Bronchial epithelial cell (primary cell): ENCODE measurements around the gene GLE1. TPM values are rescaled to one million over a fixed set of nuclear protein-coding genes. Genes with fewer than 3 reads are reported as not detected.

ENCODE experiments used
- DNase-seq: peaks from one replicate; pipeline ENCODE4 v3.0.0-alpha.2; 2010; ENCODE audit warnings: low read depth
- FAIRE-seq: peaks from 2 replicates; lab custom pipeline; 2011; peaks lifted over from hg19 to GRCh38; lab: Jason Lieb, UNC
- H3K27me3 ChIP-seq: 2 replicates; pipeline ENCODE4 v1.5.1; 2011; ENCODE audit warnings: low read length; ENCODE audit not compliant: control insufficient read depth, insufficient read depth
- H3K36me3 ChIP-seq: 2 replicates; pipeline ENCODE4 v1.5.1; 2011; ENCODE audit warnings: low read length; ENCODE audit not compliant: control insufficient read depth, insufficient read depth
- H3K4me3 ChIP-seq: 2 replicates; pipeline ENCODE4 v1.5.1; 2011; ENCODE audit warnings: mild to moderate bottlenecking, low read depth, low read length, control low read depth
- CTCF ChIP-seq: IDR thresholded peaks from 2 replicates; pipeline ENCODE4 v1.5.1; 2011; ENCODE audit warnings: mild to moderate bottlenecking, moderate library complexity, low read length, control low read depth, inconsistent platforms; ENCODE audit not compliant: insufficient read depth, severe bottlenecking
- total RNA-seq: library from RNA; depleted of rRNA; stranded (reverse); fragments of >200 nt; gene quantifications from 2 replicates; pipeline ENCODE4 v1.2.1, GENCODE V29; 2014

GLE1 gene
- total RNA-seq, 1 donor from 2014 or later, result 27.1 TPM

- TF ChIP-seq CTCF, result no peak
- Histone ChIP-seq H3K4me3 (no peak overlapping the region), H3K36me3 (peaks cover 11% of the 10 kb centered on the region), H3K27me3 (no peaks in the 10 kb centered on the region)
- no peak for DNase-seq
- FAIRE-seq, result no peak
Measured at GRCh38 chr9:128493424-128493823, 11.1 kb upstream of the GLE1 start.

- no peak for FAIRE-seq
- no peak for DNase-seq
- no peak for TF ChIP-seq CTCF
- H3K27me3 ChIP-seq, result no peaks in the 10 kb centered on the region
- H3K4me3 ChIP-seq, result no peak overlapping the region
- peaks cover 15% of the 10 kb centered on the region for H3K36me3 ChIP-seq
Measured at GRCh38 chr9:128494108-128494745, 10.3 kb upstream of the GLE1 start.

GRCh38 chr9:128494746-128495129 lies 9.8 kb upstream of the GLE1 start:
- DNase-seq (no peak), FAIRE-seq (no peak)
- peaks cover 15% of the 10 kb centered on the region for H3K36me3 ChIP-seq
- no peak overlapping the region for H3K4me3 ChIP-seq
- no peaks in the 10 kb centered on the region for H3K27me3 ChIP-seq
- TF ChIP-seq CTCF, result no peak

- TF ChIP-seq CTCF, result no peak
- FAIRE-seq (no peak), DNase-seq (peak; percentile 40)
- H3K4me3 ChIP-seq, result no peak overlapping the region
- no peaks in the 10 kb centered on the region for H3K27me3 ChIP-seq
- H3K36me3 ChIP-seq, result peaks cover 15% of the 10 kb centered on the region
Measured at GRCh38 chr9:128495296-128495695, 9.2 kb upstream of the GLE1 start.

GRCh38 chr9:128495804-128496417 lies 8.6 kb upstream of the GLE1 start:
- TF ChIP-seq CTCF, result no peak
- Histone ChIP-seq H3K27me3 (no peaks in the 10 kb centered on the region), H3K36me3 (peaks cover 15% of the 10 kb centered on the region), H3K4me3 (no peak overlapping the region)
- FAIRE-seq (peak; percentile 36), DNase-seq (peak; percentile 6)
